HepG2 (cell line): ENCODE measurements around the gene TRIO. TPM values are rescaled to one million over a fixed set of nuclear protein-coding genes. Genes with fewer than 3 reads are reported as not detected.

Experiments
- ELF1 ChIP-seq: sonication (generic); formaldehyde crosslinking; IDR thresholded peaks from 2 replicates; pipeline ENCODE4 v1.4.0; 2020; ENCODE audit warnings: missing genetic modification reagents
- FOSL1 ChIP-seq: sonication (generic); formaldehyde crosslinking; IDR thresholded peaks from 2 replicates; pipeline ENCODE4 v1.9.0; 2021; ENCODE audit warnings: missing genetic modification reagents, borderline replicate concordance
- GATAD1 ChIP-seq: IDR thresholded peaks from 2 replicates; pipeline ENCODE4 v1.6.1; 2016; ENCODE audit warnings: missing genetic modification reagents, missing compliant biosample characterization
- MXI1 ChIP-seq: IDR thresholded peaks from 3 replicates; pipeline ENCODE4 v1.6.1; 2012; ENCODE audit warnings: low read depth, low read length, inconsistent platforms, borderline replicate concordance
- NR2F6 ChIP-seq, 2 experiments: IDR thresholded peaks; 2 replicates each; pipeline ENCODE4 v1.6.1; 2016; ENCODE audit warnings: antibody characterized with exemption in 1 of 2, mild to moderate bottlenecking in 1 of 2
- PHF20 ChIP-seq: sonication (generic); formaldehyde crosslinking; IDR thresholded peaks from 2 replicates; pipeline ENCODE4 v1.5.0; 2020; ENCODE audit warnings: mild to moderate bottlenecking, missing genetic modification reagents
- SPEN ChIP-seq: sonication (generic); formaldehyde crosslinking; IDR thresholded peaks from 2 replicates; pipeline ENCODE4 v1.5.1; 2020; ENCODE audit warnings: low read depth, mild to moderate bottlenecking, missing genetic modification reagents
- SRSF9 ChIP-seq: fragments of 200-400 bp; formaldehyde crosslinking; IDR thresholded peaks from 2 replicates; pipeline ENCODE4 v1.6.1; 2018; ENCODE audit warnings: borderline replicate concordance, mild to moderate bottlenecking, low read depth, low read length; ENCODE audit not compliant: insufficient read depth, poor library complexity, severe bottlenecking
- ZFAT ChIP-seq: sonication (generic); formaldehyde crosslinking; conservative IDR thresholded peaks from 2 replicates; pipeline ENCODE4 v1.8.1; 2023; ENCODE audit warnings: missing genetic modification reagents, inconsistent platforms
- ZNF224 ChIP-seq: sonication (generic); formaldehyde crosslinking; IDR thresholded peaks from 2 replicates; pipeline ENCODE4 v1.5.0; 2020; ENCODE audit warnings: mild to moderate bottlenecking, missing genetic modification reagents
- ZNF552 ChIP-seq: sonication (generic); formaldehyde crosslinking; IDR thresholded peaks from 2 replicates; pipeline ENCODE4 v1.9.0; 2022; ENCODE audit warnings: missing genetic modification reagents, mild to moderate bottlenecking, borderline replicate concordance
- ZNF616 ChIP-seq: sonication (generic); formaldehyde crosslinking; IDR thresholded peaks from 2 replicates; pipeline ENCODE4 v1.5.0; 2020; ENCODE audit warnings: low read depth, mild to moderate bottlenecking, missing genetic modification reagents
- ZNF850 ChIP-seq: sonication (generic); formaldehyde crosslinking; conservative IDR thresholded peaks from 2 replicates; pipeline ENCODE4 v1.9.0; 2021; ENCODE audit warnings: mild to moderate bottlenecking, missing genetic modification reagents
- ZSCAN12 ChIP-seq: sonication (generic); formaldehyde crosslinking; IDR thresholded peaks from 2 replicates; pipeline ENCODE4 v1.9.0; 2021; ENCODE audit warnings: mild to moderate bottlenecking, missing genetic modification reagents
- polyA plus RNA-seq, 8 experiments: library from polyadenylated mRNA; depleted of rRNA in 3 of 8; stranded (reverse) in 7 of 8; unstranded in 1 of 8; fragments of >200 nt; fragmentation: Illumina TruSeq in 4 of 8; extraction: Trizol in 4 of 8; gene quantifications; 2 replicates each; pipeline versions ENCODE4 v1.2.1 to v1.2.3, GENCODE V29; 2011 to 2016; ENCODE audit warnings: low read depth in 4 of 8, missing spikeins in 1 of 8, mixed read lengths in 1 of 8; ENCODE audit not compliant: insufficient read depth in 1 of 8
- total RNA-seq, 5 experiments: library from RNA; depleted of rRNA; stranded (reverse); fragments of >200 nt; fragmentation: Illumina TruSeq; extraction: Trizol; gene quantifications; 2 replicates each; pipeline ENCODE4 v1.2.3, GENCODE V29; 2016; ENCODE audit warnings: low read depth in 1 of 5
- TF ChIP-seq, protein P1 (sequence below): sonication (generic); formaldehyde crosslinking; IDR thresholded peaks from 2 replicates; pipeline ENCODE4 v1.5.0; 2020; ENCODE audit warnings: mild to moderate bottlenecking, missing genetic modification reagents
- TF ChIP-seq, protein P2 (sequence below): sonication (generic); formaldehyde crosslinking; IDR thresholded peaks from 2 replicates; pipeline ENCODE4 v1.4.0; 2020; ENCODE audit warnings: missing genetic modification reagents
- TF ChIP-seq, protein P3 (sequence below): IDR thresholded peaks from 2 replicates; pipeline ENCODE4 v1.6.1; 2018; ENCODE audit warnings: missing genetic modification reagents
- TF ChIP-seq, protein P4 (sequence below): sonication (generic); formaldehyde crosslinking; IDR thresholded peaks from 2 replicates; pipeline ENCODE4 v1.5.1; 2020; ENCODE audit warnings: mild to moderate bottlenecking, missing genetic modification reagents, moderate library complexity
- TF ChIP-seq, protein P5 (sequence below): sonication (generic); formaldehyde crosslinking; IDR thresholded peaks from 2 replicates; pipeline ENCODE4 v1.8.1; 2023; ENCODE audit warnings: missing genetic modification reagents, inconsistent platforms, borderline replicate concordance
- TF ChIP-seq, protein P6 (sequence below): sonication (generic); formaldehyde crosslinking; IDR thresholded peaks from 2 replicates; pipeline ENCODE4 v1.4.0; 2020; ENCODE audit warnings: mild to moderate bottlenecking, missing genetic modification reagents

Gene TRIO
- total and polyA plus RNA-seq, 2 of the 13 experiments (the other 11 are each of a cell fraction or from before 2014, with no cell fraction given): 45.2 to 45.9 TPM

DNA sequence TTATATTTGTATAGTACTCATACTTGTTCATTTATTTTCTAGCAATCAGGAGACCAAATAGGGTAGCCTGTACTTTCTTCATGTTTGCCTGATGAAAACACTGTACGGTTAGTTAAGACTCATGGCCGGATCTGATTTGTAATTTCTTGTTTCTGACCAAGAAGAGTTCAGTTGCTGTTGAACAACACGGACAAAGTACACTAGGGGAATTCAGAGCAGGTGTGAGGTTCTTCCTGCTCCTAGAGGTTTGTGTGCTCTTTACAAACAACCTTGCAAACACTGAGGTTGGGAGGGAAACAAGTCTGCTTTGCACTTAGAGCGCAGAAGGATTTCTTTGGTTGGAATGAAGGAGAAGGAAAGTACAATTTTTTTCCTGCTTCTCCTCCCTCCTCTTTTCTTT, 69.7 kb downstream of the TRIO start (continued):
- TF ChIP-seq, protein P1, sequence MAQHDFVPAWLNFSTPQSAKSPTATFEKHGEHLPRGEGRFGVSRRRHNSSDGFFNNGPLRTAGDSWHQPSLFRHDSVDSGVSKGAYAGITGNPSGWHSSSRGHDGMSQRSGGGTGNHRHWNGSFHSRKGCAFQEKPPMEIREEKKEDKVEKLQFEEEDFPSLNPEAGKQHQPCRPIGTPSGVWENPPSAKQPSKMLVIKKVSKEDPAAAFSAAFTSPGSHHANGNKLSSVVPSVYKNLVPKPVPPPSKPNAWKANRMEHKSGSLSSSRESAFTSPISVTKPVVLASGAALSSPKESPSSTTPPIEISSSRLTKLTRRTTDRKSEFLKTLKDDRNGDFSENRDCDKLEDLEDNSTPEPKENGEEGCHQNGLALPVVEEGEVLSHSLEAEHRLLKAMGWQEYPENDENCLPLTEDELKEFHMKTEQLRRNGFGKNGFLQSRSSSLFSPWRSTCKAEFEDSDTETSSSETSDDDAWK (CRISPR knock-in tag): no peak
- no peak for TF ChIP-seq FOSL1 (CRISPR knock-in tag)
- TF ChIP-seq ZNF850 (CRISPR knock-in tag): no peak
- TF ChIP-seq ZFAT: no peak
- TF ChIP-seq, protein P2, sequence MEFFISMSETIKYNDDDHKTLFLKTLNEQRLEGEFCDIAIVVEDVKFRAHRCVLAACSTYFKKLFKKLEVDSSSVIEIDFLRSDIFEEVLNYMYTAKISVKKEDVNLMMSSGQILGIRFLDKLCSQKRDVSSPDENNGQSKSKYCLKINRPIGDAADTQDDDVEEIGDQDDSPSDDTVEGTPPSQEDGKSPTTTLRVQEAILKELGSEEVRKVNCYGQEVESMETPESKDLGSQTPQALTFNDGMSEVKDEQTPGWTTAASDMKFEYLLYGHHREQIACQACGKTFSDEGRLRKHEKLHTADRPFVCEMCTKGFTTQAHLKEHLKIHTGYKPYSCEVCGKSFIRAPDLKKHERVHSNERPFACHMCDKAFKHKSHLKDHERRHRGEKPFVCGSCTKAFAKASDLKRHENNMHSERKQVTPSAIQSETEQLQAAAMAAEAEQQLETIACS (CRISPR knock-in tag): no peak
- no peak for TF ChIP-seq GATAD1 (CRISPR knock-in tag)
- TF ChIP-seq NR2F6 (IDR thresholded peaks at IDR 0.05): peak; percentile 24; the same call in 1 of the 2 replicates
- TF ChIP-seq NR2F6 (CRISPR knock-in tag; IDR thresholded peaks at IDR 0.05): peak; percentile 46; the same call in 1 of the 2 replicates
- no peak for TF ChIP-seq ZSCAN12 (CRISPR knock-in tag)
- TF ChIP-seq, protein P3, sequence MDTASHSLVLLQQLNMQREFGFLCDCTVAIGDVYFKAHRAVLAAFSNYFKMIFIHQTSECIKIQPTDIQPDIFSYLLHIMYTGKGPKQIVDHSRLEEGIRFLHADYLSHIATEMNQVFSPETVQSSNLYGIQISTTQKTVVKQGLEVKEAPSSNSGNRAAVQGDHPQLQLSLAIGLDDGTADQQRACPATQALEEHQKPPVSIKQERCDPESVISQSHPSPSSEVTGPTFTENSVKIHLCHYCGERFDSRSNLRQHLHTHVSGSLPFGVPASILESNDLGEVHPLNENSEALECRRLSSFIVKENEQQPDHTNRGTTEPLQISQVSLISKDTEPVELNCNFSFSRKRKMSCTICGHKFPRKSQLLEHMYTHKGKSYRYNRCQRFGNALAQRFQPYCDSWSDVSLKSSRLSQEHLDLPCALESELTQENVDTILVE (CRISPR knock-in tag): no peak
- no peak for TF ChIP-seq ELF1 (CRISPR knock-in tag)
- TF ChIP-seq SRSF9: no peak
- TF ChIP-seq ZNF616: no peak
- TF ChIP-seq, protein P4, sequence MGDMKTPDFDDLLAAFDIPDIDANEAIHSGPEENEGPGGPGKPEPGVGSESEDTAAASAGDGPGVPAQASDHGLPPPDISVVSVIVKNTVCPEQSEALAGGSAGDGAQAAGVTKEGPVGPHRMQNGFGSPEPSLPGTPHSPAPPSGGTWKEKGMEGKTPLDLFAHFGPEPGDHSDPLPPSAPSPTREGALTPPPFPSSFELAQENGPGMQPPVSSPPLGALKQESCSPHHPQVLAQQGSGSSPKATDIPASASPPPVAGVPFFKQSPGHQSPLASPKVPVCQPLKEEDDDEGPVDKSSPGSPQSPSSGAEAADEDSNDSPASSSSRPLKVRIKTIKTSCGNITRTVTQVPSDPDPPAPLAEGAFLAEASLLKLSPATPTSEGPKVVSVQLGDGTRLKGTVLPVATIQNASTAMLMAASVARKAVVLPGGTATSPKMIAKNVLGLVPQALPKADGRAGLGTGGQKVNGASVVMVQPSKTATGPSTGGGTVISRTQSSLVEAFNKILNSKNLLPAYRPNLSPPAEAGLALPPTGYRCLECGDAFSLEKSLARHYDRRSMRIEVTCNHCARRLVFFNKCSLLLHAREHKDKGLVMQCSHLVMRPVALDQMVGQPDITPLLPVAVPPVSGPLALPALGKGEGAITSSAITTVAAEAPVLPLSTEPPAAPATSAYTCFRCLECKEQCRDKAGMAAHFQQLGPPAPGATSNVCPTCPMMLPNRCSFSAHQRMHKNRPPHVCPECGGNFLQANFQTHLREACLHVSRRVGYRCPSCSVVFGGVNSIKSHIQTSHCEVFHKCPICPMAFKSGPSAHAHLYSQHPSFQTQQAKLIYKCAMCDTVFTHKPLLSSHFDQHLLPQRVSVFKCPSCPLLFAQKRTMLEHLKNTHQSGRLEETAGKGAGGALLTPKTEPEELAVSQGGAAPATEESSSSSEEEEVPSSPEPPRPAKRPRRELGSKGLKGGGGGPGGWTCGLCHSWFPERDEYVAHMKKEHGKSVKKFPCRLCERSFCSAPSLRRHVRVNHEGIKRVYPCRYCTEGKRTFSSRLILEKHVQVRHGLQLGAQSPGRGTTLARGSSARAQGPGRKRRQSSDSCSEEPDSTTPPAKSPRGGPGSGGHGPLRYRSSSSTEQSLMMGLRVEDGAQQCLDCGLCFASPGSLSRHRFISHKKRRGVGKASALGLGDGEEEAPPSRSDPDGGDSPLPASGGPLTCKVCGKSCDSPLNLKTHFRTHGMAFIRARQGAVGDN (CRISPR knock-in tag): no peak
- no peak; the same call in 2 of the 3 replicates for TF ChIP-seq MXI1
- no peak for TF ChIP-seq ZNF552 (CRISPR knock-in tag)
- TF ChIP-seq SPEN (CRISPR knock-in tag): no peak
- TF ChIP-seq PHF20 (CRISPR knock-in tag): no peak
- no peak for TF ChIP-seq ZNF224
- TF ChIP-seq, protein P5, sequence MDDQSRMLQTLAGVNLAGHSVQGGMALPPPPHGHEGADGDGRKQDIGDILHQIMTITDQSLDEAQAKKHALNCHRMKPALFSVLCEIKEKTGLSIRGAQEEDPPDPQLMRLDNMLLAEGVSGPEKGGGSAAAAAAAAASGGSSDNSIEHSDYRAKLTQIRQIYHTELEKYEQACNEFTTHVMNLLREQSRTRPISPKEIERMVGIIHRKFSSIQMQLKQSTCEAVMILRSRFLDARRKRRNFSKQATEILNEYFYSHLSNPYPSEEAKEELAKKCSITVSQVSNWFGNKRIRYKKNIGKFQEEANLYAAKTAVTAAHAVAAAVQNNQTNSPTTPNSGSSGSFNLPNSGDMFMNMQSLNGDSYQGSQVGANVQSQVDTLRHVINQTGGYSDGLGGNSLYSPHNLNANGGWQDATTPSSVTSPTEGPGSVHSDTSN (CRISPR knock-in tag): no peak
- TF ChIP-seq, protein P6, sequence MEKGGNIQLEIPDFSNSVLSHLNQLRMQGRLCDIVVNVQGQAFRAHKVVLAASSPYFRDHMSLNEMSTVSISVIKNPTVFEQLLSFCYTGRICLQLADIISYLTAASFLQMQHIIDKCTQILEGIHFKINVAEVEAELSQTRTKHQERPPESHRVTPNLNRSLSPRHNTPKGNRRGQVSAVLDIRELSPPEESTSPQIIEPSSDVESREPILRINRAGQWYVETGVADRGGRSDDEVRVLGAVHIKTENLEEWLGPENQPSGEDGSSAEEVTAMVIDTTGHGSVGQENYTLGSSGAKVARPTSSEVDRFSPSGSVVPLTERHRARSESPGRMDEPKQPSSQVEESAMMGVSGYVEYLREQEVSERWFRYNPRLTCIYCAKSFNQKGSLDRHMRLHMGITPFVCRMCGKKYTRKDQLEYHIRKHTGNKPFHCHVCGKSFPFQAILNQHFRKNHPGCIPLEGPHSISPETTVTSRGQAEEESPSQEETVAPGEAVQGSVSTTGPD (CRISPR knock-in tag): no peak
